HCT116 (cell line): ENCODE data around the gene RMND1. TPM values are rescaled to one million over a fixed set of nuclear protein-coding genes. Genes with fewer than 3 reads are reported as not detected.

Source experiments
- ATAC-seq: fragments of 200-7000 bp; cut with Tn5 transposase; 2 replicates; pipeline ENCODE4 v1.9.1; 2020; ENCODE audit warnings: mild to moderate bottlenecking, moderate library complexity
- BruUV-seq: library from RNA; stranded (reverse); fragments of 400-500 nt; replicated peaks from 2 replicates; lab custom pipeline; 2021; lab: Mats Ljungman, UMichigan
- CTCF ChIA-PET: fragments of 300-600 bp; sonication (Branson Sonifier 250); formaldehyde crosslinking; loops from one replicate; lab custom pipeline; 2021; ENCODE audit warnings: antibody characterized with exemption; lab: Charles Lee
- POLR2A ChIA-PET: fragments of 300-600, 350-600 bp; sonication (Branson Sonifier 250); formaldehyde crosslinking; loops from one replicate; lab custom pipeline; 2021; ENCODE audit warnings: antibody characterized with exemption; lab: Charles Lee
- RAD21 ChIA-PET, 2 experiments: fragments of 300-600 bp; sonication (Branson Sonifier 250); formaldehyde crosslinking; loops; one replicate each; lab custom pipeline; 2023; ENCODE audit warnings: low total read pairs in 2 of 2; ENCODE audit not compliant: uncharacterized antibody in 2 of 2, unreplicated experiment in 2 of 2, low non-redundant PET in 1 of 2; lab: Charles Lee
- DNase-seq: peaks from one replicate; pipeline ENCODE4 v3.0.0-alpha.2; 2010; ENCODE audit warnings: low read depth, low spot score
- H2AFZ ChIP-seq: fragments of 200-600 bp; shearing (Covaris generic), sonication (generic); 2 replicates; pipeline ENCODE4 v1.6.1; 2017; ENCODE audit warnings: low read depth, mixed run types, mixed read lengths, antibody characterized with exemption, low read length; ENCODE audit not compliant: poor library complexity, severe bottlenecking
- H3K27ac ChIP-seq: 2 replicates; pipeline ENCODE4 v1.5.1; 2012; ENCODE audit warnings: low read depth, low read length
- H3K27me3 ChIP-seq: fragments of 200-600 bp; sonication (generic); 2 replicates; pipeline ENCODE4 v1.6.1; 2016; ENCODE audit warnings: mixed run types, low read length, mixed read lengths; ENCODE audit not compliant: insufficient read depth
- H3K36me3 ChIP-seq, 2 experiments: fragments of 200-500 bp in 1 of 2; fragments of 200-600 bp in 1 of 2; sonication (Bioruptor generic) in 1 of 2; sonication (generic) in 1 of 2; 2 replicates each; pipeline versions ENCODE4 v1.5.1 to v1.6.1; 2014 to 2016; ENCODE audit warnings: low read length in 2 of 2, inconsistent platforms in 1 of 2, mixed read lengths in 1 of 2, mixed run types in 1 of 2; ENCODE audit not compliant: insufficient read depth in 2 of 2, control insufficient read depth in 1 of 2
- H3K4me1 ChIP-seq, 2 experiments: fragments of 200-600 bp in 1 of 2; sonication (generic) in 1 of 2; 2 replicates each; pipeline versions ENCODE4 v1.5.1 to v1.6.1; 2012 to 2017; ENCODE audit warnings: low read length in 2 of 2, inconsistent platforms in 1 of 2, mild to moderate bottlenecking in 1 of 2, mixed read lengths in 1 of 2, mixed run types in 1 of 2, moderate library complexity in 1 of 2; ENCODE audit not compliant: insufficient read depth in 2 of 2, control insufficient read depth in 1 of 2
- H3K4me2 ChIP-seq: fragments of 200-600 bp; sonication (generic); 2 replicates; pipeline ENCODE4 v1.6.1; 2017; ENCODE audit warnings: mixed run types, low read length, mixed read lengths
- H3K4me3 ChIP-seq, 2 experiments: fragments of 200-600 bp in 1 of 2; sonication (generic) in 1 of 2; replicated peaks in 1 of 2; 2 replicates each; pipeline ENCODE4 v1.5.1; 2011 to 2016; ENCODE audit warnings: low read length in 2 of 2, control low read depth in 1 of 2, low read depth in 1 of 2, mild to moderate bottlenecking in 1 of 2, mixed read lengths in 1 of 2, mixed run types in 1 of 2
- H3K79me2 ChIP-seq: fragments of 200-600 bp; sonication (generic); 2 replicates; pipeline ENCODE4 v1.6.1; 2017; ENCODE audit warnings: mild to moderate bottlenecking, mixed run types, low read length, moderate library complexity, mixed read lengths; ENCODE audit not compliant: insufficient read depth
- H3K9ac ChIP-seq: fragments of 200-600 bp; sonication (generic); 2 replicates; pipeline ENCODE4 v1.6.1; 2016; ENCODE audit warnings: low read length, mixed read lengths
- H3K9me2 ChIP-seq: fragments of 200-600 bp; sonication (generic), shearing (Covaris generic); 2 replicates; pipeline ENCODE4 v1.6.1; 2017; ENCODE audit warnings: mixed run types, mild to moderate bottlenecking, moderate library complexity; ENCODE audit not compliant: insufficient read depth
- H3K9me3 ChIP-seq, 2 experiments: fragments of 200-500 bp in 1 of 2; fragments of 200-600 bp in 1 of 2; sonication (Bioruptor generic) in 1 of 2; sonication (generic) in 1 of 2; 2 replicates each; pipeline ENCODE4 v1.6.1; 2014 to 2017; ENCODE audit warnings: low read length in 2 of 2, mixed read lengths in 2 of 2, inconsistent platforms in 1 of 2, low read depth in 1 of 2, mild to moderate bottlenecking in 1 of 2, mixed run types in 1 of 2, moderate library complexity in 1 of 2; ENCODE audit not compliant: control insufficient read depth in 1 of 2, insufficient read depth in 1 of 2
- H4K20me1 ChIP-seq: fragments of 200-600 bp; sonication (generic), shearing (Covaris generic); 2 replicates; pipeline ENCODE4 v1.6.1; 2017; ENCODE audit warnings: mixed run types, mild to moderate bottlenecking, moderate library complexity; ENCODE audit not compliant: insufficient read depth
- CBX3 ChIP-seq: IDR thresholded peaks from 2 replicates; pipeline ENCODE4 v1.6.1; 2012; ENCODE audit warnings: low read depth
- CEBPB ChIP-seq: IDR thresholded peaks from 2 replicates; pipeline ENCODE4 v1.6.1; 2012; ENCODE audit warnings: low read depth
- EGR1 ChIP-seq: IDR thresholded peaks from 2 replicates; pipeline ENCODE4 v1.6.1; 2012; ENCODE audit warnings: low read depth
- FOSL1 ChIP-seq: IDR thresholded peaks from 2 replicates; pipeline ENCODE4 v1.6.1; 2012; ENCODE audit warnings: low read depth
- JUND ChIP-seq: IDR thresholded peaks from 2 replicates; pipeline ENCODE4 v1.6.1; 2012
- MAX ChIP-seq: IDR thresholded peaks from 2 replicates; pipeline ENCODE4 v1.6.1; 2012
- POLR2AphosphoS5 ChIP-seq: IDR thresholded peaks from 2 replicates; pipeline ENCODE4 v1.6.1; 2011; ENCODE audit warnings: mild to moderate bottlenecking, low read depth, low read length, moderate library complexity
- SIN3A ChIP-seq: IDR thresholded peaks from 2 replicates; pipeline ENCODE4 v1.6.1; 2012; ENCODE audit warnings: low read depth
- TCF7L2 ChIP-seq: IDR thresholded peaks from 2 replicates; pipeline ENCODE4 v1.7.0; 2011; ENCODE audit warnings: borderline replicate concordance, inconsistent platforms; ENCODE audit not compliant: insufficient read depth, insufficient read length; ENCODE audit errors: extremely low read depth
- YY1 ChIP-seq: IDR thresholded peaks from 2 replicates; pipeline ENCODE4 v1.6.1; 2011; ENCODE audit warnings: low read length, low read depth, moderate library complexity, mild to moderate bottlenecking; ENCODE audit not compliant: insufficient replicate concordance; ENCODE audit errors: extremely low read depth
- ZNF274 ChIP-seq: fragments of 200-500 bp; sonication (Bioruptor generic); IDR thresholded peaks from 2 replicates; pipeline ENCODE4 v1.6.1; 2014; ENCODE audit warnings: mild to moderate bottlenecking, low read depth, low read length, inconsistent platforms
- intact Hi-C: fragments of 100-400 bp; cut with micrococcal nuclease; formaldehyde crosslinking; loops from 2 replicates; pipeline ENCODE4 v1.10.0; 2022
- total RNA-seq: library from RNA; stranded (reverse); gene quantifications from one replicate; pipeline ENCODE4 v1.2.1, GENCODE V29; 2021; ENCODE audit not compliant: unreplicated experiment
- TF ChIP-seq, protein P1 (sequence below): IDR thresholded peaks from 2 replicates; pipeline ENCODE4 v1.6.1; 2012; ENCODE audit warnings: low read depth

Gene RMND1
- total RNA-seq, 1 experiment from 2014 or later = 28.0 TPM

GRCh38 chr6:151358475-151358874 lies 93.5 kb downstream of the RMND1 start:
- no TSS peak for BruUV-seq
- CTCF ChIA-PET = interaction anchor here (1.2 kb wide), 1 partner anchor 12 kb away, joined by 5 read pairs; no protein-coding TSS in a partner anchor
- intact Hi-C loops = loop anchor here (5.0 kb wide), 1 partner anchor 909 kb away; no protein-coding TSS in a partner anchor
- Histone ChIP-seq H3K9ac (no peak overlapping the region), H3K9me2 (no peaks in the 10 kb centered on the region), H3K9me3 (no peaks in the 10 kb centered on the region), H3K36me3 (peaks cover 9 to 29% of the 10 kb centered on the region in 2 experiments; a peak in 3 of 4 replicates), H3K27me3 (no peaks in the 10 kb centered on the region), H3K4me1 (peaks cover 0 to 3% of the 10 kb centered on the region in 2 experiments; a peak in 1 of 4 replicates), H3K27ac (no peak overlapping the region), H3K79me2 (peaks cover 15% of the 10 kb centered on the region), H4K20me1 (peaks cover 10% of the 10 kb centered on the region; the same call in 1 of the 2 replicates), H2AFZ (no peak overlapping the region), H3K4me2 (no peak overlapping the region), H3K4me3 (no peak overlapping the region)
- POLR2A ChIA-PET = interaction anchor here (1.1 to 1.3 kb wide), 2 partner anchors 10 to 318 kb away, joined by 3 read pairs; no protein-coding TSS in a partner anchor
- no peak for DNase-seq
- ATAC-seq = peak; percentile 3; the same call in 1 of the 2 replicates
- RAD21 ChIA-PET = no interaction called here
- TF ChIP-seq EGR1 (peak; percentile 38; the same call in 1 of the 2 replicates), TCF7L2 (no peak), CBX3 (peak; percentile 58), MAX (0 out of 2 replicates have a peak, but pooled peaks have one; percentile 7), POLR2AphosphoS5 (no peak), SIN3A (peak; percentile 35; the same call in 1 of the 2 replicates), ZNF274 (no peak), FOSL1 (0 out of 2 replicates have a peak, but pooled peaks have one; percentile 9), JUND (peak; percentile 19; the same call in 1 of the 2 replicates), YY1 (peak; percentile 1), CEBPB (peak; percentile 30; the same call in 1 of the 2 replicates)
- TF ChIP-seq, protein P1, sequence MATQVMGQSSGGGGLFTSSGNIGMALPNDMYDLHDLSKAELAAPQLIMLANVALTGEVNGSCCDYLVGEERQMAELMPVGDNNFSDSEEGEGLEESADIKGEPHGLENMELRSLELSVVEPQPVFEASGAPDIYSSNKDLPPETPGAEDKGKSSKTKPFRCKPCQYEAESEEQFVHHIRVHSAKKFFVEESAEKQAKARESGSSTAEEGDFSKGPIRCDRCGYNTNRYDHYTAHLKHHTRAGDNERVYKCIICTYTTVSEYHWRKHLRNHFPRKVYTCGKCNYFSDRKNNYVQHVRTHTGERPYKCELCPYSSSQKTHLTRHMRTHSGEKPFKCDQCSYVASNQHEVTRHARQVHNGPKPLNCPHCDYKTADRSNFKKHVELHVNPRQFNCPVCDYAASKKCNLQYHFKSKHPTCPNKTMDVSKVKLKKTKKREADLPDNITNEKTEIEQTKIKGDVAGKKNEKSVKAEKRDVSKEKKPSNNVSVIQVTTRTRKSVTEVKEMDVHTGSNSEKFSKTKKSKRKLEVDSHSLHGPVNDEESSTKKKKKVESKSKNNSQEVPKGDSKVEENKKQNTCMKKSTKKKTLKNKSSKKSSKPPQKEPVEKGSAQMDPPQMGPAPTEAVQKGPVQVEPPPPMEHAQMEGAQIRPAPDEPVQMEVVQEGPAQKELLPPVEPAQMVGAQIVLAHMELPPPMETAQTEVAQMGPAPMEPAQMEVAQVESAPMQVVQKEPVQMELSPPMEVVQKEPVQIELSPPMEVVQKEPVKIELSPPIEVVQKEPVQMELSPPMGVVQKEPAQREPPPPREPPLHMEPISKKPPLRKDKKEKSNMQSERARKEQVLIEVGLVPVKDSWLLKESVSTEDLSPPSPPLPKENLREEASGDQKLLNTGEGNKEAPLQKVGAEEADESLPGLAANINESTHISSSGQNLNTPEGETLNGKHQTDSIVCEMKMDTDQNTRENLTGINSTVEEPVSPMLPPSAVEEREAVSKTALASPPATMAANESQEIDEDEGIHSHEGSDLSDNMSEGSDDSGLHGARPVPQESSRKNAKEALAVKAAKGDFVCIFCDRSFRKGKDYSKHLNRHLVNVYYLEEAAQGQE = no peak
